WTC11 (cell line): Measurements from ENCODE around the gene HTT-AS. TPM values are rescaled to one million over a fixed set of nuclear protein-coding genes. Genes with fewer than 3 reads are reported as not detected.
A peak's percentile ranks its signal among the peaks of the same experiment; 100 is the strongest.

Source experiments
- ATAC-seq: fragments of 200-7000 bp; cut with Tn5 transposase; 2 replicates; pipeline ENCODE4 v1.10.0; 2021; ENCODE audit warnings: mild to moderate bottlenecking, moderate library complexity
- CTCF ChIA-PET: fragments of 300-600 bp; sonication (Branson Sonifier 250); formaldehyde crosslinking; loops from one replicate; lab custom pipeline; 2021; ENCODE audit warnings: antibody characterized with exemption; lab: Charles Lee
- POLR2A ChIA-PET: fragments of 350-600 bp; sonication (Branson Sonifier 250); formaldehyde crosslinking; loops from one replicate; lab custom pipeline; 2021; ENCODE audit warnings: antibody characterized with exemption; lab: Charles Lee
- DNase-seq: peaks from one replicate; pipeline ENCODE4 v3.0.0; 2021; ENCODE audit warnings: low spot score
- H3K27ac Mint-ChIP-seq: 2 replicates; pipeline ENCODE4 v1.8.0; 2021; ENCODE audit warnings: mixed read lengths
- H3K27me3 Mint-ChIP-seq: 2 replicates; pipeline ENCODE4 v1.8.0; 2021; ENCODE audit warnings: low read depth, mild to moderate bottlenecking, moderate library complexity, mixed read lengths
- H3K36me3 Mint-ChIP-seq: 2 replicates; pipeline ENCODE4 v1.8.0; 2021; ENCODE audit warnings: mixed read lengths
- H3K4me1 Mint-ChIP-seq: 2 replicates; pipeline ENCODE4 v1.8.0; 2022; ENCODE audit warnings: mixed read lengths
- H3K4me3 Mint-ChIP-seq: 2 replicates; pipeline ENCODE4 v1.8.0; 2021; ENCODE audit warnings: mild to moderate bottlenecking, moderate library complexity, mixed read lengths
- H3K9me3 Mint-ChIP-seq: 2 replicates; pipeline ENCODE4 v1.8.0; 2021; ENCODE audit warnings: mixed read lengths
- ERG ChIP-seq: fragments of 250-450 bp; sonication (Bioruptor Pico); IDR thresholded peaks from 2 replicates; pipeline ENCODE4 v1.8.0; 2021; ENCODE audit warnings: mild to moderate bottlenecking
- NR1H2 ChIP-seq: sonication (generic); formaldehyde crosslinking; IDR thresholded peaks from 2 replicates; pipeline ENCODE4 v1.9.0; 2021; ENCODE audit warnings: mild to moderate bottlenecking, moderate library complexity, missing genetic modification reagents
- NR3C1 ChIP-seq: sonication (generic); formaldehyde crosslinking; conservative IDR thresholded peaks from 2 replicates; pipeline ENCODE4 v1.8.1; 2023; ENCODE audit warnings: low read depth, mild to moderate bottlenecking, missing genetic modification reagents
- OVOL2 ChIP-seq: fragments of 250-450 bp; sonication (Bioruptor Pico); IDR thresholded peaks from 2 replicates; pipeline ENCODE4 v1.9.0; 2021; ENCODE audit warnings: mild to moderate bottlenecking, borderline replicate concordance
- RORB ChIP-seq: fragments of 250-450 bp; sonication (Bioruptor Pico); IDR thresholded peaks from 2 replicates; pipeline ENCODE4 v1.9.0; 2021; ENCODE audit warnings: mild to moderate bottlenecking
- SOX15 ChIP-seq: fragments of 250-450 bp; sonication (Bioruptor Pico); IDR thresholded peaks from 2 replicates; pipeline ENCODE4 v1.9.0; 2021; ENCODE audit warnings: mild to moderate bottlenecking
- STAT6 ChIP-seq: sonication (generic); formaldehyde crosslinking; conservative IDR thresholded peaks from 2 replicates; pipeline ENCODE4 v1.8.1; 2023; ENCODE audit warnings: mild to moderate bottlenecking, low read depth, missing genetic modification reagents, moderate library complexity
- USF2 ChIP-seq: sonication (generic); formaldehyde crosslinking; IDR thresholded peaks from 2 replicates; pipeline ENCODE4 v1.8.1; 2023; ENCODE audit warnings: mild to moderate bottlenecking, missing genetic modification reagents, moderate library complexity
- ZNF138 ChIP-seq: sonication (generic); formaldehyde crosslinking; conservative IDR thresholded peaks from 2 replicates; pipeline ENCODE4 v1.8.1; 2022; ENCODE audit warnings: mild to moderate bottlenecking, moderate library complexity, missing genetic modification reagents
- ZNF317 ChIP-seq: sonication (generic); formaldehyde crosslinking; IDR thresholded peaks from 2 replicates; pipeline ENCODE4 v1.8.1; 2023; ENCODE audit warnings: low read depth, mild to moderate bottlenecking, moderate library complexity, missing genetic modification reagents, borderline replicate concordance
- ZNF423 ChIP-seq: fragments of 250-450 bp; sonication (Bioruptor Pico); IDR thresholded peaks from 2 replicates; pipeline ENCODE4 v2.1.2; 2022; ENCODE audit warnings: mild to moderate bottlenecking, moderate library complexity
- total RNA-seq: library from RNA; stranded (reverse); gene quantifications from 3 replicates; pipeline ENCODE4 v1.2.3, GENCODE V29; 2021
- TF ChIP-seq, protein P1 (sequence below): sonication (generic); formaldehyde crosslinking; IDR thresholded peaks from 2 replicates; pipeline ENCODE4 v1.8.1; 2023; ENCODE audit warnings: mild to moderate bottlenecking, missing genetic modification reagents
- TF ChIP-seq, protein P2 (sequence below): fragments of 250-450 bp; sonication (Bioruptor Pico); IDR thresholded peaks from 2 replicates; pipeline ENCODE4 v1.9.0; 2021; ENCODE audit warnings: mild to moderate bottlenecking, borderline replicate concordance
- TF ChIP-seq, protein P3 (sequence below): sonication (generic); formaldehyde crosslinking; IDR thresholded peaks from 2 replicates; pipeline ENCODE4 v1.8.1; 2023; ENCODE audit warnings: mild to moderate bottlenecking, missing genetic modification reagents, borderline replicate concordance
- TF ChIP-seq, protein P4 (sequence below): sonication (generic); formaldehyde crosslinking; IDR thresholded peaks from 2 replicates; pipeline ENCODE4 v1.8.0; 2022; ENCODE audit warnings: mild to moderate bottlenecking, missing genetic modification reagents

The HTT-AS gene
- total RNA-seq, 1 experiment from 2014 or later, result not detected

GRCh38 chr4:3123181-3123671 lies 48.9 kb upstream of the HTT-AS start:
- Mint-ChIP-seq H3K36me3 (peaks cover 54% of the 10 kb centered on the region), H3K9me3 (peaks cover 4% of the 10 kb centered on the region; the same call in 1 of the 2 replicates), H3K27me3 (no peaks in the 10 kb centered on the region), H3K27ac (no peak overlapping the region), H3K4me1 (no peaks in the 10 kb centered on the region), H3K4me3 (no peak overlapping the region)
- no peak for DNase-seq
- TF ChIP-seq ZNF317 (CRISPR knock-in tag), result no peak
- TF ChIP-seq ERG (CRISPR knock-in tag), result no peak
- TF ChIP-seq ZNF423 (CRISPR knock-in tag), result no peak
- TF ChIP-seq SOX15 (CRISPR knock-in tag), result no peak
- TF ChIP-seq NR1H2, result no peak
- no peak for TF ChIP-seq RORB (CRISPR knock-in tag)
- TF ChIP-seq, protein P1, sequence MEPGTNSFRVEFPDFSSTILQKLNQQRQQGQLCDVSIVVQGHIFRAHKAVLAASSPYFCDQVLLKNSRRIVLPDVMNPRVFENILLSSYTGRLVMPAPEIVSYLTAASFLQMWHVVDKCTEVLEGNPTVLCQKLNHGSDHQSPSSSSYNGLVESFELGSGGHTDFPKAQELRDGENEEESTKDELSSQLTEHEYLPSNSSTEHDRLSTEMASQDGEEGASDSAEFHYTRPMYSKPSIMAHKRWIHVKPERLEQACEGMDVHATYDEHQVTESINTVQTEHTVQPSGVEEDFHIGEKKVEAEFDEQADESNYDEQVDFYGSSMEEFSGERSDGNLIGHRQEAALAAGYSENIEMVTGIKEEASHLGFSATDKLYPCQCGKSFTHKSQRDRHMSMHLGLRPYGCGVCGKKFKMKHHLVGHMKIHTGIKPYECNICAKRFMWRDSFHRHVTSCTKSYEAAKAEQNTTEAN (CRISPR knock-in tag), result no peak
- TF ChIP-seq USF2 (CRISPR knock-in tag), result no peak
- ChIA-PET POLR2A (no interaction called here), CTCF (no interaction called here)
- no peak for ATAC-seq

DNA sequence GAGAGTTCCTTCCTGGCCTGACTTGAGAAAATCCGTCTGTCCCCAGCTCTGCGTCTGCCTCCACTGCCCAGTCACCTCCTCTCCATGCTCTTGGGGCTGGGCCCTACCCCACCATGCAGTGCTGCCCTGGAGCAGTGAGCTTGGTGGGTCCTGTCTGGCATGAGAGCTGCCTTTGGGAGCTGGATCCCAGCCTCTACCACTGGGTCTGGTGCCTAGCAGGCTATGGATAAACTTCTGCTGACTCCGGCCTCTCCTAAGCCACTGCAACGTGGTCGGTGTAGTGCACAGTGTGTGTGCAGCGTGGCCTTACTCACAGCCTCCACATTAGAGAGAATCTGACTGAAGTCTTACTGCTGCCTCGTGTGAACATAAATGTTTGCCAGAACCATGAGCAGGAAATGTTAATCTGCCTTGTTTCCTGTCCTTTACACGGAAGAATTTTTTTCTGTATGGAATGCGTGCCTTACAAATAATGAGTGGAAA lies 47.8 kb upstream of the HTT-AS start:
- Mint-ChIP-seq H3K4me3 (no peak overlapping the region), H3K27ac (peak overlapping the region; percentile 76; the same call in 1 of the 2 replicates), H3K4me1 (no peaks in the 10 kb centered on the region), H3K36me3 (peaks cover 57% of the 10 kb centered on the region), H3K9me3 (peaks cover 4% of the 10 kb centered on the region; the same call in 1 of the 2 replicates), H3K27me3 (no peaks in the 10 kb centered on the region)
- DNase-seq (no peak), ATAC-seq (no peak)
- ChIA-PET POLR2A (no interaction called here), CTCF (interaction anchor here (0.6 to 1.0 kb wide), 3 partner anchors 159 to 1265 kb away, joined by 3 read pairs; partner anchors contain the start of genes GRK4 and NOP14)
- TF ChIP-seq ERG (CRISPR knock-in tag) (no peak), STAT6 (CRISPR knock-in tag) (no peak), OVOL2 (CRISPR knock-in tag) (no peak), NR3C1 (CRISPR knock-in tag) (no peak), ZNF138 (CRISPR knock-in tag) (no peak), ZNF423 (CRISPR knock-in tag) (no peak)
- TF ChIP-seq, protein P2, sequence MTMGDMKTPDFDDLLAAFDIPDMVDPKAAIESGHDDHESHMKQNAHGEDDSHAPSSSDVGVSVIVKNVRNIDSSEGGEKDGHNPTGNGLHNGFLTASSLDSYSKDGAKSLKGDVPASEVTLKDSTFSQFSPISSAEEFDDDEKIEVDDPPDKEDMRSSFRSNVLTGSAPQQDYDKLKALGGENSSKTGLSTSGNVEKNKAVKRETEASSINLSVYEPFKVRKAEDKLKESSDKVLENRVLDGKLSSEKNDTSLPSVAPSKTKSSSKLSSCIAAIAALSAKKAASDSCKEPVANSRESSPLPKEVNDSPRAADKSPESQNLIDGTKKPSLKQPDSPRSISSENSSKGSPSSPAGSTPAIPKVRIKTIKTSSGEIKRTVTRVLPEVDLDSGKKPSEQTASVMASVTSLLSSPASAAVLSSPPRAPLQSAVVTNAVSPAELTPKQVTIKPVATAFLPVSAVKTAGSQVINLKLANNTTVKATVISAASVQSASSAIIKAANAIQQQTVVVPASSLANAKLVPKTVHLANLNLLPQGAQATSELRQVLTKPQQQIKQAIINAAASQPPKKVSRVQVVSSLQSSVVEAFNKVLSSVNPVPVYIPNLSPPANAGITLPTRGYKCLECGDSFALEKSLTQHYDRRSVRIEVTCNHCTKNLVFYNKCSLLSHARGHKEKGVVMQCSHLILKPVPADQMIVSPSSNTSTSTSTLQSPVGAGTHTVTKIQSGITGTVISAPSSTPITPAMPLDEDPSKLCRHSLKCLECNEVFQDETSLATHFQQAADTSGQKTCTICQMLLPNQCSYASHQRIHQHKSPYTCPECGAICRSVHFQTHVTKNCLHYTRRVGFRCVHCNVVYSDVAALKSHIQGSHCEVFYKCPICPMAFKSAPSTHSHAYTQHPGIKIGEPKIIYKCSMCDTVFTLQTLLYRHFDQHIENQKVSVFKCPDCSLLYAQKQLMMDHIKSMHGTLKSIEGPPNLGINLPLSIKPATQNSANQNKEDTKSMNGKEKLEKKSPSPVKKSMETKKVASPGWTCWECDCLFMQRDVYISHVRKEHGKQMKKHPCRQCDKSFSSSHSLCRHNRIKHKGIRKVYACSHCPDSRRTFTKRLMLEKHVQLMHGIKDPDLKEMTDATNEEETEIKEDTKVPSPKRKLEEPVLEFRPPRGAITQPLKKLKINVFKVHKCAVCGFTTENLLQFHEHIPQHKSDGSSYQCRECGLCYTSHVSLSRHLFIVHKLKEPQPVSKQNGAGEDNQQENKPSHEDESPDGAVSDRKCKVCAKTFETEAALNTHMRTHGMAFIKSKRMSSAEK (CRISPR knock-in tag), result no peak
- TF ChIP-seq, protein P3, sequence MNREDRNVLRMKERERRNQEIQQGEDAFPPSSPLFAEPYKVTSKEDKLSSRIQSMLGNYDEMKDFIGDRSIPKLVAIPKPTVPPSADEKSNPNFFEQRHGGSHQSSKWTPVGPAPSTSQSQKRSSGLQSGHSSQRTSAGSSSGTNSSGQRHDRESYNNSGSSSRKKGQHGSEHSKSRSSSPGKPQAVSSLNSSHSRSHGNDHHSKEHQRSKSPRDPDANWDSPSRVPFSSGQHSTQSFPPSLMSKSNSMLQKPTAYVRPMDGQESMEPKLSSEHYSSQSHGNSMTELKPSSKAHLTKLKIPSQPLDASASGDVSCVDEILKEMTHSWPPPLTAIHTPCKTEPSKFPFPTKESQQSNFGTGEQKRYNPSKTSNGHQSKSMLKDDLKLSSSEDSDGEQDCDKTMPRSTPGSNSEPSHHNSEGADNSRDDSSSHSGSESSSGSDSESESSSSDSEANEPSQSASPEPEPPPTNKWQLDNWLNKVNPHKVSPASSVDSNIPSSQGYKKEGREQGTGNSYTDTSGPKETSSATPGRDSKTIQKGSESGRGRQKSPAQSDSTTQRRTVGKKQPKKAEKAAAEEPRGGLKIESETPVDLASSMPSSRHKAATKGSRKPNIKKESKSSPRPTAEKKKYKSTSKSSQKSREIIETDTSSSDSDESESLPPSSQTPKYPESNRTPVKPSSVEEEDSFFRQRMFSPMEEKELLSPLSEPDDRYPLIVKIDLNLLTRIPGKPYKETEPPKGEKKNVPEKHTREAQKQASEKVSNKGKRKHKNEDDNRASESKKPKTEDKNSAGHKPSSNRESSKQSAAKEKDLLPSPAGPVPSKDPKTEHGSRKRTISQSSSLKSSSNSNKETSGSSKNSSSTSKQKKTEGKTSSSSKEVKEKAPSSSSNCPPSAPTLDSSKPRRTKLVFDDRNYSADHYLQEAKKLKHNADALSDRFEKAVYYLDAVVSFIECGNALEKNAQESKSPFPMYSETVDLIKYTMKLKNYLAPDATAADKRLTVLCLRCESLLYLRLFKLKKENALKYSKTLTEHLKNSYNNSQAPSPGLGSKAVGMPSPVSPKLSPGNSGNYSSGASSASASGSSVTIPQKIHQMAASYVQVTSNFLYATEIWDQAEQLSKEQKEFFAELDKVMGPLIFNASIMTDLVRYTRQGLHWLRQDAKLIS (CRISPR knock-in tag), result no peak
- TF ChIP-seq, protein P4, sequence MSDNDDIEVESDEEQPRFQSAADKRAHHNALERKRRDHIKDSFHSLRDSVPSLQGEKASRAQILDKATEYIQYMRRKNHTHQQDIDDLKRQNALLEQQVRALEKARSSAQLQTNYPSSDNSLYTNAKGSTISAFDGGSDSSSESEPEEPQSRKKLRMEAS (CRISPR knock-in tag), result no peak
